Measurements from ENCODE around the gene SSR1.
A peak's percentile ranks its signal among the peaks of the same experiment; 100 is the strongest.

SSR1 gene

GRCh38 chr6:7236306-7237209, 76.4 kb downstream of the SSR1 start:
- no peak for DNase-seq

DNA sequence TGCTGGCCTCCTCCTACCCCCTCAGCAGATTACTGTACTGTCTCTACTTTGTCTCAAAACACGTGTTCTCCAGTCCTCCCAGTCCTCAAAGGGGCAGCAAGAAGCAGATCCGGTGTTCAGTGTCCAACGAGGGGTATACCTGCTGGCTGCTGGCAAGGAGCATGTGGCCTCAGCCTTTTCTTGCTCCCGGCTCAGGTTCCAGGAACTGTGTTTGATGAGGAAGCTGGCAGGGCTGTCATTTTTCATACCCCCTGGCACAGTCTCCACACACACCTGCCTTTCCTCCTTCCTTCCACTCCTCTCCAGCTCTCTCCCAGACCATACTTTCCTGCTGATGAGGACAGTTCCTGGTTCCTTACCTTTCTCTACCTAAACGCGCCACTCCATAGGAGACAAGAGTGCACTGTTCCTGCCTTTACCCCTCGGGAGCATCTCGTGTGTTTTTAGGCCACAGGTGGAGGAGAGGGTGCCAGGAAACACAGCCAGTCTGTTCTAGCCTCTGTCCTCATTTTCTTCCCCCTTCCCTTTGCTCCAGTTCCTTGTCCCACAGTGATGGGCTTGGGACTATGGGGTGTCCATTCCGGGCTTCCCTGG, 77.2 kb downstream of the SSR1 start:
- DNase-seq, result no peak

- DNase-seq, result no peak
These were observed 78.5 kb downstream of the SSR1 start for GRCh38 chr6:7234547-7234946.

DNA sequence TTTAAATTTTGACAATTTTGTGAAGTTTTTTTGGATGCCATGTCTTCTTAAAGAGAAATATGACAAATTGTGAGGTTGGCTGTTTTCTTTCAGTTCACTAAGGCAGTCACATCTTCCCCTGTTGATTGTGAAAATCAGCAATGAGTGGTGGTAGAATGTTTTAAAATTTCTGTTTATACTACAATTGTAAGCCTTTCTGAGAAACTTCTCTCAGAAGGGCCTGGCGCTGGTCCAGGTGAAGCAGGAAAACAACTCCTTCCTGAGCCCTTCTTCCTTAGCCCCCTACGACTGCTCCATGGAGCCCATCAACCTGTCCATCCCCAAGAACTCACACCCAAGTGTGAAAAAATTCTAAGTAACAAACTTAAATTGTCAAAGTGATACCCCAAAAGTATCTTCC, 80.6 kb downstream of the SSR1 start:
- no peak for DNase-seq

DNA sequence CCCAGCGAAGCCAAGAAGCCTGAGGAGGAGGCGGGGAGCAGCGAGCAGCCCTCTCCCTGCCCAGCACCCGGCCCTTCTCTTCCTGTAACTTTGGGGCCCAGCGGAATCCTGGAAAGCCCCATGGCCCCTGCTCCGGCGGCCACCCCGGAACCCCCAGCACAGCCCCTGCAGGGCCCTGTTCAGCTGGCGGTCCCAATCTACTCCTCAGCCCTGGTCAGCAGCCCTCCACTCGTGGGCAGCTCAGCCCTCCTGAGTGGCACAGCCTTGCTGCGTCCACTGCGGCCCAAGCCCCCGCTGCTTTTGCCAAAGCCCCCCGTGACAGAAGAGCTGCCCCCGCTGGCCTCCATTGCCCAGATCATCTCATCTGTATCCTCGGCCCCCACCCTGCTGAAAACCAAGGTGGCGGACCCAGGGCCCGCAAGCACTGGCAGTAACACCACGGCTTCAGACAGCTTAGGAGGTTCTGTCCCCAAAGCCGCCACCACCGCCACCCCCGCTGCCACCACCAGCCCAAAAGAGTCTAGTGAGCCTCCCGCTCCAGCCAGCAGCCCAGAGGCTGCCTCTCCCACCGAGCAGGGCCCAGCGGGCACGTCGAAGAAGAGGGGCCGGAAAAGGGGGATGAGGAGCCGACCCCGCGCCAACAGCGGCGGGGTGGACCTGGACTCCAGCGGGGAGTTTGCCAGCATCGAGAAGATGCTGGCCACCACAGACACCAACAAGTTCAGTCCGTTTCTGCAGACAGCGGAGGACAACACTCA, 81.9 kb downstream of the SSR1 start:
- no peak for DNase-seq

- no peak for DNase-seq
These were observed 82.7 kb downstream of the SSR1 start for GRCh38 chr6:7230327-7230691.

DNA sequence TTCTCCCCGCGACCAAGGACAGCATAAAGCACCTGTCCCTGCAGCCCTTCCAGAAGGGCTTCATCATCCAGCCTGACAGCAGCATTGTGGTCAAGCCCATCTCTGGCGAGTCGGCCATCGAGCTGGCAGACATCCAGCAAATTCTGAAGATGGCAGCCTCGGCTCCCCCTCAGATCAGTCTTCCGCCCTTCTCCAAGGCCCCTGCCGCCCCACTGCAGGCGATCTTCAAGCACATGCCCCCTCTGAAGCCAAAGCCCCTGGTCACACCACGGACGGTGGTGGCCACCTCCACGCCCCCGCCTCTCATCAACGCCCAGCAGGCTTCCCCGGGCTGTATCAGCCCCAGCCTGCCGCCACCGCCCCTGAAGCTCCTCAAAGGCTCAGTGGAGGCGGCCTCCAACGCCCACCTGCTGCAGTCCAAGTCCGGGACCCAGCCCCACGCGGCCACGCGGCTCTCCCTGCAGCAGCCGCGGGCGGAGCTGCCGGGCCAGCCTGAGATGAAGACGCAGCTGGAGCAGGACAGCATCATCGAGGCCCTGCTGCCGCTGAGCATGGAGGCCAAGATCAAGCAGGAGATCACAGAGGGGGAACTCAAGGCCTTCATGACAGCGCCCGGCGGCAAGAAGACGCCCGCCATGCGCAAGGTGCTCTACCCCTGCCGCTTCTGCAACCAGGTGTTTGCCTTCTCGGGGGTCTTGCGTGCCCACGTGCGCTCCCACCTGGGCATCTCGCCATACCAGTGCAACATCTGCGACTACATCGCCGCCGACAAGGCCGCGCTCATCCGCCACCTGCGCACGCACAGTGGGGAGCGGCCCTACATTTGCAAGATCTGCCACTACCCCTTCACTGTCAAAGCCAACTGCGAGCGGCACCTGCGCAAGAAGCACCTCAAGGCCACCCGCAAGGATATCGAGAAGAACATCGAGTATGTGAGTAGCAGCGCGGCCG, 83.3 kb downstream of the SSR1 start:
- no peak for DNase-seq

DNA sequence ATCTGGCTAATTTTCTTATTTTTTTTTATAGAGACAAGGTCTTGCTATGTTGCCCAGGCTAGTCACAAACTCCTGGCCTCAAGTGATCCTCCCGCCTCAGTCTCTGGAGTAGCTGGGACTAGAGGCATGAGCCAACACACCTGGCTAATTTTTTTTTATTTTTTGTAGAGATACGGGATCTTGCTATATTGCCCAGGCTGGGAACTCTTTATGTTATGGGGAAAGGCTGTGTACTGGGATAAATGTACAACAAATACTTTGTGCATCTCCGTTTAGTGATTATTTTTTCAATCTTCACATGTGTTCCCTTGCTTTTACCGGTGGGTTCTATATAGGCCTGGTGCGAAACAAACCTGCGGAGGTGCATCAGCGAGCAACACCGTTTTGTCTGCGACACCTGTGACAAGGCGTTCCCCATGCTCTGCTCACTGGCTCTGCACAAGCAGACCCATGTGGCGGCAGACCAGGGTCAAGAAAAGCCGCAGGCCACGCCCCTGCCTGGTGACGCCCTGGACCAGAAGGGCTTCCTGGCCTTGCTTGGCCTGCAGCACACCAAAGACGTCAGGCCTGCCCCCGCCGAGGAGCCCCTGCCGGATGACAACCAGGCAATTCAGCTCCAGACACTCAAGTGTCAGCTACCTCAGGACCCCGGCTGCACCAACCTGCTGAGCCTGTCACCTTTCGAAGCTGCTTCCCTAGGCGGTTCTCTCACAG, 84.2 kb downstream of the SSR1 start:
- DNase-seq, result no peak

GRCh38 chr6:7224731-7225130, 88.3 kb downstream of the SSR1 start:
- no peak for DNase-seq

DNA sequence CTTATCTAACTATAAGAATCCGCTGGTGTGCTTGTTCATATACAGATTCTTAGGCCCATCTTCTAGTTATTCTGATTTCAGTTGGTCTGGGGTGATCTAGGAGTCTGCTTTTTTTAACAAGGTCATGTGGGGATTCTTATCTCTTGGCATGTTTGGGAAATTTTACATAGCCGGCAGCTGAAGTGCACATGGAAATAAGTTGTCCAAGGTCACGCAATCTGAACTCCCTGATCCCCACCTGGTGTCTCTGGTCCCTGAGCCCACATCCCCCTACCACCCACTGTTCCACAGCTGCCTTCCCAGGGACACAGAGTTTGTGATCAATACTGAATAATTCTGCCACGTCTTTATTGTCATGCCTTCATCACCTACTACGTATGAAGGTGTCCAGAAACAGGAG, 90.8 kb downstream of the SSR1 start:
- no peak for DNase-seq

- peak; percentile 75 for DNase-seq
These were observed 93.7 kb downstream of the SSR1 start for GRCh38 chr6:7219310-7219709.

- DNase-seq, result no peak
These were observed 94.5 kb downstream of the SSR1 start for GRCh38 chr6:7218406-7218988.

Measured in suppressor macrophage treated with lipopolysaccharide for 4 hours (primary cell).